Brain microvascular endothelial cell (primary cell): ENCODE data around the gene PIP4K2A.

Experiments
- DNase-seq: peaks from one replicate; pipeline ENCODE4 v3.0.0-alpha.2; 2020
- H3K27ac ChIP-seq: fragments of 250-450 bp; sonication (Bioruptor Pico); 2 replicates; pipeline ENCODE4 v1.5.1; 2020; ENCODE audit warnings: mild to moderate bottlenecking, moderate library complexity
- H3K27me3 ChIP-seq: fragments of 250-450 bp; sonication (Bioruptor Pico); replicated peaks from 2 replicates; pipeline ENCODE4 v1.5.1; 2020; ENCODE audit warnings: mild to moderate bottlenecking
- H3K36me3 ChIP-seq: fragments of 250-450 bp; sonication (Bioruptor Pico); replicated peaks from 2 replicates; pipeline ENCODE4 v1.5.1; 2020; ENCODE audit warnings: mild to moderate bottlenecking
- H3K4me3 ChIP-seq: 2 replicates; pipeline ENCODE4 v1.5.1; 2011; ENCODE audit warnings: low read depth, mild to moderate bottlenecking, control low read depth, low read length, moderate library complexity
- CTCF ChIP-seq: IDR thresholded peaks from 2 replicates; pipeline ENCODE4 v1.5.1; 2011; ENCODE audit warnings: low read depth, mild to moderate bottlenecking, moderate library complexity, low read length, control low read depth, inconsistent platforms; ENCODE audit errors: missing control alignments
- in situ Hi-C: cut with HindIII; loops from 2 replicates; pipeline ENCODE4 v1.10.0; 2017; ENCODE audit warnings: low sequenced_read_pairs, low pct_ligation_motif_present

Gene PIP4K2A

GRCh38 chr10:22716943-22717342, 2.6 kb upstream of the PIP4K2A start:
- TF ChIP-seq CTCF, result no peak
- Histone ChIP-seq H3K36me3 (no peaks in the 10 kb centered on the region), H3K4me3 (no peak overlapping the region), H3K27me3 (no peaks in the 10 kb centered on the region), H3K27ac (no peak overlapping the region)
- in situ Hi-C loops, result loop anchor here (25.0 kb wide), 1 partner anchor 270 kb away; no protein-coding TSS in a partner anchor
- DNase-seq, result no peak

- Histone ChIP-seq H3K27me3 (no peaks in the 10 kb centered on the region), H3K36me3 (no peaks in the 10 kb centered on the region), H3K27ac (no peak overlapping the region), H3K4me3 (no peak overlapping the region)
- DNase-seq, result no peak
- TF ChIP-seq CTCF, result no peak
- in situ Hi-C loops, result loop anchor here (25.0 kb wide), 1 partner anchor 272 kb away; no protein-coding TSS in a partner anchor
Observed at GRCh38 chr10:22715290-22715625, 880 bp upstream of the PIP4K2A start.

- peak overlapping the region; percentile 3 for H3K27ac ChIP-seq
- no peak for DNase-seq
- in situ Hi-C loops, result loop anchor here (25.0 kb wide), 1 partner anchor 273 kb away; no protein-coding TSS in a partner anchor
- no peaks in the 10 kb centered on the region for H3K36me3 ChIP-seq
- no peak for TF ChIP-seq CTCF
- H3K4me3 ChIP-seq, result peak overlapping the region; percentile 92
- H3K27me3 ChIP-seq, result no peaks in the 10 kb centered on the region
Observed at GRCh38 chr10:22713853-22714478, 412 bp downstream of the PIP4K2A start.

- in situ Hi-C loops, result loop anchor here (25.0 kb wide), 1 partner anchor 274 kb away; no protein-coding TSS in a partner anchor
- no peak for DNase-seq
- H3K36me3 ChIP-seq, result no peaks in the 10 kb centered on the region
- H3K27ac ChIP-seq, result no peak overlapping the region
- no peak for TF ChIP-seq CTCF
- H3K4me3 ChIP-seq, result peak overlapping the region; percentile 92
- H3K27me3 ChIP-seq, result no peaks in the 10 kb centered on the region
Observed at GRCh38 chr10:22712956-22713852, 1.2 kb downstream of the PIP4K2A start.

GRCh38 chr10:22712211-22712955, 2.0 kb downstream of the PIP4K2A start:
- peak; percentile 24 for DNase-seq
- peak overlapping the region; percentile 92 for H3K4me3 ChIP-seq
- no peaks in the 10 kb centered on the region for H3K27me3 ChIP-seq
- no peak for TF ChIP-seq CTCF
- H3K36me3 ChIP-seq, result no peaks in the 10 kb centered on the region
- in situ Hi-C loops, result loop anchor here (25.0 kb wide), 1 partner anchor 275 kb away; no protein-coding TSS in a partner anchor
- H3K27ac ChIP-seq, result no peak overlapping the region
